HepG2 (cell line): ENCODE results near the gene MYBPC3. TPM values are rescaled to one million over a fixed set of nuclear protein-coding genes. Genes with fewer than 3 reads are reported as not detected.
A peak's percentile ranks its signal among the peaks of the same experiment; 100 is the strongest.

Experiments used
- ATAC-seq: fragments of 200-7000 bp; cut with Tn5 transposase; 3 replicates; pipeline ENCODE4 v1.9.1; 2020; ENCODE audit warnings: mild to moderate bottlenecking, moderate library complexity
- BruUV-seq: library from RNA; stranded (reverse); fragments of 400-500 nt; replicated peaks from 2 replicates; lab custom pipeline; 2021; lab: Mats Ljungman, UMichigan
- CTCF ChIA-PET: fragments of 300-600 bp; formaldehyde crosslinking; extraction: SDS; loops from one replicate; lab custom pipeline; 2021; ENCODE audit warnings: low total read pairs, inconsistent platforms, low intra/inter-chr PET ratio; lab: Yijun Ruan, JAX
- POLR2A ChIA-PET: fragments of 350-600 bp; sonication (Branson Sonifier 250); formaldehyde crosslinking; loops from one replicate; lab custom pipeline; 2020; ENCODE audit warnings: antibody characterized with exemption, inconsistent platforms; lab: Yijun Ruan, JAX
- DNase-seq: peaks from one replicate; pipeline ENCODE4 v3.0.0-alpha.2; 2015; ENCODE audit warnings: low spot score
- FAIRE-seq: peaks from 3 replicates; lab custom pipeline; 2011; peaks lifted over from hg19 to GRCh38; lab: Jason Lieb, UNC
- H2AFZ ChIP-seq: one replicate; pipeline ENCODE4 v1.6.1; 2011; ENCODE audit warnings: low read length, inconsistent platforms
- H3K27ac ChIP-seq: fragments of 300-600 bp; 3 replicates; pipeline ENCODE4 v1.8.0; 2011; ENCODE audit warnings: mixed run types, mild to moderate bottlenecking, mixed read lengths, low read length, inconsistent platforms; ENCODE audit not compliant: insufficient read depth; ENCODE audit errors: extremely low read length
- H3K27me3 ChIP-seq, 2 experiments: fragments of 200-600 bp in 1 of 2; 2 replicates in 1 of 2; 3 replicates in 1 of 2; pipeline versions ENCODE4 v1.6.0 to v1.8.0; 2011; ENCODE audit warnings: low read length in 2 of 2, mild to moderate bottlenecking in 2 of 2, moderate library complexity in 2 of 2, inconsistent platforms in 1 of 2; ENCODE audit not compliant: insufficient read depth in 2 of 2, control insufficient read depth in 1 of 2
- H3K36me3 ChIP-seq, 2 experiments: fragments of 200-600 bp in 1 of 2; replicated peaks in 1 of 2; 2 replicates in 1 of 2; 3 replicates in 1 of 2; pipeline versions ENCODE4 v1.5.1 to v1.8.0; 2011; ENCODE audit warnings: low read length in 2 of 2, inconsistent platforms in 1 of 2; ENCODE audit not compliant: insufficient read depth in 2 of 2, control insufficient read depth in 1 of 2
- H3K4me1 ChIP-seq: 2 replicates; pipeline ENCODE4 v1.5.1; 2012; ENCODE audit warnings: low read length, inconsistent platforms; ENCODE audit not compliant: insufficient read depth
- H3K4me2 ChIP-seq: 2 replicates; pipeline ENCODE4 v1.6.0; 2011; ENCODE audit warnings: low read depth, low read length, inconsistent platforms
- H3K4me3 ChIP-seq, 3 experiments: fragments of 200-600 bp in 1 of 3; sonication (generic), shearing (Covaris generic) in 1 of 3; replicated peaks in 1 of 3; 2 replicates each; pipeline ENCODE4 v1.5.1; 2011 to 2016; ENCODE audit warnings: low read length in 3 of 3, inconsistent platforms in 2 of 3, low read depth in 2 of 3, mild to moderate bottlenecking in 2 of 3, control low read depth in 1 of 3, mixed read lengths in 1 of 3; ENCODE audit not compliant: insufficient read depth in 1 of 3
- H3K79me2 ChIP-seq: one replicate; pipeline ENCODE4 v1.6.1; 2011; ENCODE audit warnings: low read length, inconsistent platforms; ENCODE audit not compliant: insufficient read depth
- H3K9ac ChIP-seq: 2 replicates; pipeline ENCODE4 v1.6.0; 2011; ENCODE audit warnings: mild to moderate bottlenecking, low read depth, low read length, inconsistent platforms; ENCODE audit not compliant: insufficient read depth
- H3K9me3 ChIP-seq: 2 replicates; pipeline ENCODE4 v1.5.1; 2012; ENCODE audit warnings: mild to moderate bottlenecking, low read length
- H4K20me1 ChIP-seq: 2 replicates; pipeline ENCODE4 v1.6.0; 2011; ENCODE audit warnings: inconsistent platforms, mild to moderate bottlenecking, low read length, moderate library complexity; ENCODE audit not compliant: insufficient read depth
- DPF2 ChIP-seq: sonication (generic); formaldehyde crosslinking; IDR thresholded peaks from 2 replicates; pipeline ENCODE4 v1.4.0; 2020; ENCODE audit warnings: mild to moderate bottlenecking, low read depth, missing genetic modification reagents, borderline replicate concordance
- FOXK2 ChIP-seq: fragments of 450-650 bp; IDR thresholded peaks from 2 replicates; pipeline ENCODE4 v1.6.1; 2016
- IRF9 ChIP-seq: sonication (generic); formaldehyde crosslinking; IDR thresholded peaks from 2 replicates; pipeline ENCODE4 v1.8.0; 2022; ENCODE audit warnings: missing genetic modification reagents, mild to moderate bottlenecking, borderline replicate concordance
- MBNL3 ChIP-seq: fragments of 250-450 bp; sonication (Bioruptor Pico); conservative IDR thresholded peaks from 2 replicates; pipeline ENCODE4 v1.8.0; 2022; ENCODE audit warnings: mild to moderate bottlenecking, inconsistent platforms
- TSC22D2 ChIP-seq: sonication (generic); formaldehyde crosslinking; IDR thresholded peaks from 2 replicates; pipeline ENCODE4 v1.5.1; 2020; ENCODE audit warnings: missing genetic modification reagents, mild to moderate bottlenecking, borderline replicate concordance
- WGBS: methylation state at CpG from one replicate; pipeline ENCODE4 v1.1.6; 2017; ENCODE audit warnings: low lambda C conversion rate; 5-methylcytosine and 5-hydroxymethylcytosine counted together
- in situ Hi-C: cut with HindIII; loops from 2 replicates; pipeline ENCODE4 v1.10.0; 2017; ENCODE audit warnings: low pct_unique_long_range_greater_than_20kb; ENCODE audit not compliant: extremely low pct_ligation_motif_present
- intact Hi-C: fragments of 100-400 bp; cut with micrococcal nuclease; formaldehyde crosslinking; loops from one replicate; pipeline ENCODE4 v1.10.0; 2022; ENCODE audit not compliant: unreplicated experiment
- polyA plus RNA-seq, 8 experiments: library from polyadenylated mRNA; depleted of rRNA in 3 of 8; stranded (reverse) in 7 of 8; unstranded in 1 of 8; fragments of >200 nt; fragmentation: Illumina TruSeq in 4 of 8; extraction: Trizol in 4 of 8; gene quantifications; 2 replicates each; pipeline versions ENCODE4 v1.2.1 to v1.2.3, GENCODE V29; 2011 to 2016; ENCODE audit warnings: low read depth in 4 of 8, missing spikeins in 1 of 8, mixed read lengths in 1 of 8; ENCODE audit not compliant: insufficient read depth in 1 of 8
- total RNA-seq, 5 experiments: library from RNA; depleted of rRNA; stranded (reverse); fragments of >200 nt; fragmentation: Illumina TruSeq; extraction: Trizol; gene quantifications; 2 replicates each; pipeline ENCODE4 v1.2.3, GENCODE V29; 2016; ENCODE audit warnings: low read depth in 1 of 5

MYBPC3 gene
- total and polyA plus RNA-seq, 2 of the 13 experiments (the other 11 are each of a cell fraction or from before 2014, with no cell fraction given), result not detected

- in situ Hi-C loops, result no loop called here
- ATAC-seq, result no peak
- Histone ChIP-seq H2AFZ (peak overlapping the region; percentile 15), H4K20me1 (no peaks in the 10 kb centered on the region), H3K79me2 (no peaks in the 10 kb centered on the region), H3K27me3 (peaks cover 0 to 9% of the 10 kb centered on the region in 2 experiments; a peak in 2 of 5 replicates), H3K9ac (no peak overlapping the region), H3K4me2 (no peak overlapping the region), H3K27ac (no peak overlapping the region), H3K9me3 (no peaks in the 10 kb centered on the region), H3K36me3 (no peaks in the 10 kb centered on the region), H3K4me3 (no peak overlapping the region), H3K4me1 (peaks cover 5% of the 10 kb centered on the region)
- CTCF ChIA-PET, result no interaction called here
- TF ChIP-seq TSC22D2 (CRISPR knock-in tag) (no peak), DPF2 (CRISPR knock-in tag) (no peak), IRF9 (CRISPR knock-in tag) (no peak)
- intact Hi-C loops, result no loop called here
- DNase-seq, result no peak
- POLR2A ChIA-PET, result no interaction called here
- BruUV-seq, result no TSS peak
- no peak for FAIRE-seq
- WGBS, result 5% methylated on average over 4 of the region's 4 CpGs
Observed at GRCh38 chr11:47383071-47383470, 30.6 kb upstream of the MYBPC3 start.

GRCh38 chr11:47380078-47380477 lies 27.6 kb upstream of the MYBPC3 start:
- no peaks in the 10 kb centered on the region for H4K20me1 ChIP-seq
- no TSS peak for BruUV-seq
- TF ChIP-seq FOXK2, result 0 out of 2 replicates have a peak, but pooled peaks have one; percentile 23
- no peak for TF ChIP-seq MBNL3 (CRISPR knock-in tag)
- TF ChIP-seq, all 625 proteins: peak for 1
- in situ Hi-C loops (no loop called here), intact Hi-C loops (no loop called here)
- ATAC-seq (no peak), FAIRE-seq (no peak), DNase-seq (no peak)
- ChIA-PET CTCF (no interaction called here), POLR2A (no interaction called here)
- H3K4me2 ChIP-seq, result no peak overlapping the region
- no peak overlapping the region for H3K4me3 ChIP-seq
- WGBS, result 18% methylated on average over 2 of the region's 2 CpGs
- no peak overlapping the region for H3K9ac ChIP-seq
- H3K27ac ChIP-seq, result no peak overlapping the region
- H3K27me3 ChIP-seq, result peaks cover 0 to 9% of the 10 kb centered on the region in 2 experiments; a peak in 2 of 5 replicates
- H3K4me1 ChIP-seq, result peaks cover 12% of the 10 kb centered on the region; the same call in 1 of the 2 replicates
- H2AFZ ChIP-seq, result no peak overlapping the region
- no peaks in the 10 kb centered on the region for H3K9me3 ChIP-seq
- H3K36me3 ChIP-seq, result no peaks in the 10 kb centered on the region
- no peaks in the 10 kb centered on the region for H3K79me2 ChIP-seq
